IMR-90 (cell line): ENCODE measurements around the gene CASKIN1. TPM values are rescaled to one million over a fixed set of nuclear protein-coding genes. Genes with fewer than 3 reads are reported as not detected.

Experiments used
- ATAC-seq: fragments of 200-7000 bp; cut with Tn5 transposase; 2 replicates; pipeline ENCODE4 v1.9.1; 2020; ENCODE audit warnings: low read depth, mild to moderate bottlenecking, moderate library complexity
- BruUV-seq: library from RNA; stranded (reverse); fragments of 400-500 nt; replicated peaks from 2 replicates; lab custom pipeline; 2021; lab: Mats Ljungman, UMichigan
- CTCF ChIA-PET: fragments of 300-600 bp; formaldehyde crosslinking; extraction: SDS; loops from one replicate; lab custom pipeline; 2021; ENCODE audit warnings: antibody characterized with exemption; lab: Yijun Ruan, JAX
- POLR2A ChIA-PET: fragments of 300-600 bp; sonication (Branson Sonifier 250); formaldehyde crosslinking; loops from one replicate; lab custom pipeline; 2022; ENCODE audit warnings: antibody characterized with exemption; ENCODE audit not compliant: unreplicated experiment; lab: Charles Lee
- DNase-seq: peaks from one replicate; pipeline ENCODE4 v3.0.0; 2013
- H2AFZ ChIP-seq: replicated peaks from 2 replicates; pipeline ENCODE3; 2013; ENCODE audit warnings: low read length, mild to moderate bottlenecking; ENCODE audit not compliant: poor library complexity
- H2AK5ac ChIP-seq: 2 replicates; pipeline ENCODE4 v1.6.1; 2013; ENCODE audit warnings: low read depth, low read length, inconsistent platforms
- H2AK9ac ChIP-seq: replicated peaks from 2 replicates; pipeline ENCODE3; 2013; ENCODE audit warnings: mild to moderate bottlenecking, low read depth, low read length, moderate library complexity; ENCODE audit not compliant: poor library complexity
- H2BK120ac ChIP-seq: 2 replicates; pipeline ENCODE4 v1.6.1; 2013; ENCODE audit warnings: low read depth, low read length, inconsistent platforms
- H2BK15ac ChIP-seq: 3 replicates; pipeline ENCODE4 v1.6.1; 2013; ENCODE audit warnings: low read depth, low read length, inconsistent platforms
- H2BK20ac ChIP-seq: 2 replicates; pipeline ENCODE4 v1.6.1; 2013; ENCODE audit warnings: low read depth, mild to moderate bottlenecking, inconsistent platforms, low read length, moderate library complexity
- H2BK5ac ChIP-seq: 2 replicates; pipeline ENCODE4 v1.6.1; 2013; ENCODE audit warnings: mild to moderate bottlenecking, low read depth, low read length, inconsistent platforms; ENCODE audit not compliant: poor library complexity, severe bottlenecking
- H3K14ac ChIP-seq: replicated peaks from 2 replicates; pipeline ENCODE4 v1.6.1; 2013; ENCODE audit warnings: low read depth, low read length, inconsistent platforms
- H3K18ac ChIP-seq: 2 replicates; pipeline ENCODE4 v1.6.1; 2013; ENCODE audit warnings: low read depth, low read length, control low read depth
- H3K23ac ChIP-seq: 2 replicates; pipeline ENCODE4 v1.6.1; 2013; ENCODE audit warnings: low read depth, low read length, inconsistent platforms
- H3K27ac ChIP-seq: 2 replicates; pipeline ENCODE4 v1.5.1; 2013; ENCODE audit warnings: mild to moderate bottlenecking, control low read depth, low read length; ENCODE audit not compliant: insufficient read depth
- H3K27me3 ChIP-seq: 2 replicates; pipeline ENCODE4 v1.6.1; 2013; ENCODE audit warnings: low read length; ENCODE audit not compliant: control insufficient read depth, insufficient read depth
- H3K36me3 ChIP-seq: 2 replicates; pipeline ENCODE4 v1.6.1; 2013; ENCODE audit warnings: low read length, mixed read lengths; ENCODE audit not compliant: control insufficient read depth, insufficient read depth
- H3K4ac ChIP-seq: 2 replicates; pipeline ENCODE4 v1.6.1; 2013; ENCODE audit warnings: low read depth, low read length, inconsistent platforms
- H3K4me1 ChIP-seq: 2 replicates; pipeline ENCODE4 v1.6.1; 2013; ENCODE audit warnings: low read length, mixed read lengths; ENCODE audit not compliant: control insufficient read depth, insufficient read depth
- H3K4me2 ChIP-seq: 2 replicates; pipeline ENCODE4 v1.6.1; 2013; ENCODE audit warnings: low read depth, mild to moderate bottlenecking, control low read depth, low read length, moderate library complexity
- H3K4me3 ChIP-seq: 2 replicates; pipeline ENCODE4 v1.5.1; 2013; ENCODE audit warnings: low read depth, mild to moderate bottlenecking, control low read depth, low read length, moderate library complexity; ENCODE audit not compliant: insufficient read depth
- H3K56ac ChIP-seq: 2 replicates; pipeline ENCODE4 v1.6.1; 2013; ENCODE audit warnings: low read length, inconsistent platforms; ENCODE audit not compliant: insufficient read depth; ENCODE audit errors: extremely low read depth
- H3K79me1 ChIP-seq, 2 experiments: 2 replicates each; pipeline ENCODE4 v1.6.1; 2013; ENCODE audit warnings: low read length in 2 of 2, inconsistent platforms in 1 of 2, low read depth in 1 of 2
- H3K9ac ChIP-seq: 2 replicates; pipeline ENCODE4 v1.6.1; 2013; ENCODE audit warnings: low read depth, low read length, control low read depth
- H3K9me1 ChIP-seq: 2 replicates; pipeline ENCODE4 v1.6.1; 2013; ENCODE audit warnings: low read length, inconsistent platforms; ENCODE audit not compliant: insufficient read depth
- H3K9me3 ChIP-seq: 2 replicates; pipeline ENCODE4 v1.6.1; 2013; ENCODE audit warnings: low read length; ENCODE audit not compliant: control insufficient read depth, insufficient read depth
- H4K20me1 ChIP-seq: 2 replicates; pipeline ENCODE4 v1.6.1; 2013; ENCODE audit warnings: low read length, inconsistent platforms; ENCODE audit not compliant: insufficient read depth
- H4K5ac ChIP-seq: 2 replicates; pipeline ENCODE4 v1.6.1; 2013; ENCODE audit warnings: mild to moderate bottlenecking, low read depth, low read length, control low read depth
- H4K8ac ChIP-seq, 2 experiments: 2 replicates each; pipeline ENCODE4 v1.6.1; 2013; ENCODE audit warnings: low read depth in 2 of 2, low read length in 2 of 2, control low read depth in 1 of 2, inconsistent platforms in 1 of 2
- H4K91ac ChIP-seq: 2 replicates; pipeline ENCODE4 v1.6.1; 2013; ENCODE audit warnings: low read depth, low read length, inconsistent platforms; ENCODE audit not compliant: insufficient read depth
- CHD1 ChIP-seq: IDR thresholded peaks from 2 replicates; pipeline ENCODE4 v1.6.1; 2012; ENCODE audit warnings: low read depth, low read length, improper control_type of control experiment
- FOS ChIP-seq: fragments of 150-350 bp; IDR thresholded peaks from 2 replicates; pipeline ENCODE4 v1.6.1; 2016; ENCODE audit warnings: low read depth, low read length
- MAFK ChIP-seq: IDR thresholded peaks from 2 replicates; pipeline ENCODE4 v1.6.1; 2012; ENCODE audit warnings: low read depth, low read length, improper control_type of control experiment
- NFE2L2 ChIP-seq: fragments of 150-350 bp; IDR thresholded peaks from 2 replicates; pipeline ENCODE4 v1.6.1; 2016; ENCODE audit warnings: low read depth, mild to moderate bottlenecking, low read length
- RAD21 ChIP-seq: IDR thresholded peaks from 2 replicates; pipeline ENCODE4 v1.6.1; 2012; ENCODE audit warnings: low read length, improper control_type of control experiment
- RCOR1 ChIP-seq: IDR thresholded peaks from 2 replicates; pipeline ENCODE4 v1.6.1; 2012; ENCODE audit warnings: mild to moderate bottlenecking, low read length, improper control_type of control experiment; ENCODE audit not compliant: insufficient replicate concordance
- USF2 ChIP-seq: fragments of 150-350 bp; IDR thresholded peaks from 2 replicates; pipeline ENCODE4 v1.6.1; 2017; ENCODE audit warnings: mild to moderate bottlenecking, antibody characterized with exemption, low read length, low read depth
- WGBS, 2 experiments: methylation state at CpG; one replicate each; pipeline versions ENCODE4 v1.1.5 to v1.1.7; 2013; ENCODE audit warnings: missing lambda C conversion rate in 2 of 2; ENCODE audit not compliant: insufficient read length in 1 of 2; ENCODE audit errors: extremely low coverage in 2 of 2; 5-methylcytosine and 5-hydroxymethylcytosine counted together
- dilution Hi-C: fragments of 300-500 bp; cut with HindIII; formaldehyde crosslinking; loops from one replicate; pipeline ENCODE4 v1.14.3; 2018; ENCODE audit warnings: low sequenced_read_pairs; ENCODE audit not compliant: unreplicated experiment
- in situ Hi-C: fragments of 300-500 bp; cut with MboI; formaldehyde crosslinking; loops from 3 replicates; pipeline ENCODE4 v1.14.3; 2019; ENCODE audit warnings: low sequenced_read_pairs, inconsistent platforms, mixed read lengths
- intact Hi-C: fragments of 100-400 bp; cut with micrococcal nuclease; formaldehyde crosslinking; loops from 2 replicates; pipeline ENCODE4 v1.10.0; 2022
- polyA plus RNA-seq, 3 experiments: library from polyadenylated mRNA; depleted of rRNA; stranded (reverse); fragments of >200 nt; gene quantifications; 2 replicates each; pipeline ENCODE4 v1.2.3, GENCODE V29; 2012; ENCODE audit warnings: low replicate concordance in 1 of 3
- total RNA-seq: library from RNA; depleted of rRNA; stranded (reverse); fragments of >200 nt; gene quantifications from 2 replicates; pipeline ENCODE4 v1.2.3, GENCODE V29; 2012
- TF ChIP-seq, protein P1 (sequence below): conservative IDR thresholded peaks from 2 replicates; pipeline ENCODE4 v1.5.1; 2012; ENCODE audit warnings: mild to moderate bottlenecking, low read depth, low read length, improper control_type of control experiment
- TF ChIP-seq, protein P2 (sequence below): fragments of 150-350 bp; IDR thresholded peaks from 2 replicates; pipeline ENCODE4 v1.6.1; 2016; ENCODE audit warnings: low read depth, mild to moderate bottlenecking, low read length, moderate library complexity, borderline replicate concordance

CASKIN1 gene
- total and polyA plus RNA-seq, 2 of the 4 experiments (the other 2 are of a cell fraction) = 0.05 TPM; not detected in 1

DNA sequence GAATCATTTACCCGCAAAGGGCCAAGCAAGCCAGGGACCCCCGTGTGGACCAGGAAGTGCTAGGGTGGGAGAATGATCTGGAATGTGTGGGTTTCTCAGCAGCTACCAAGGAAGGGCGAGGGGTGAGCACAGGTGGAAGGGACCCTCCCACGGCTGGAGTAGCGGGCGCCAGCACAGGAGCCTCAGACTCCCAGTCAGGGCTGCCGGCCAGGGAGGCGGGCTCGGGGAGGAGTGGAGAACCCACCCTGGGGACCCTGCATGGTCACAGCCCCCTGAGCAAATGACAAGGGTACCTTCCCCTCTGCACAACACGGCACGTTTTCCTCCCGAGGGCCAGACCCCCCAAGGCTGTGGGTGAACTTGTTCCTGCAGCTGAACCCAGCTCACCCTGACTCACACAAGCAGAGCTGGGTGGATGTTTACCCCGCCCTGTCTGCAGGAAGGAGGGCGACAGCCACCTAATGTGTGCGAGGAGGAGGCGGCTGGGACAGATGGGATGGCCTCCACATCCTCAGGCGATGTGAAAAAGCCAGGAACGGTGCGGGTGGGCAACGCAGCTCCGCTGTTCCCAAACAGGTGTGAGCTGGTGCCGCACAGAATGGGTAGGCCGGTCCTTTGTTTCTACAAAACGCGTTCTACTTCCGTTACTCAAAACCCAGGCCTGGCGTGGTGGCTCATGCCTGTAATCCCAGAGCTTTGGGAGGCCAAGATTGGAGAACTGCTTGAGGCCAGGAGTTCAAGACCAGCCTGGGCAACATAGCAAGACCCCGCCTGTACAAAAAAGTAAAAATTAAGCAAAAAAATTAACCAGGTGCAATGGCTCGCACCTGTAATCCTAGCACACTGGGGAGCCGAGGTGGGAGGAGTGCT is 48.8 kb upstream of the CASKIN1 start:
- H3K4me1 ChIP-seq = 0 out of 2 replicates have a peak, but pooled peaks cover under 1% of the 10 kb centered on the region
- H3K56ac ChIP-seq = no peak overlapping the region
- peaks cover 17 to 35% of the 10 kb centered on the region in 2 experiments for H3K79me1 ChIP-seq
- no peak overlapping the region for H3K4me3 ChIP-seq
- no peak overlapping the region for H2BK15ac ChIP-seq
- no TSS peak for BruUV-seq
- H2BK5ac ChIP-seq = no peak overlapping the region
- ChIA-PET POLR2A (no interaction called here), CTCF (no interaction called here)
- 0 out of 2 replicates have a peak, but pooled peaks cover 2% of the 10 kb centered on the region for H3K9me1 ChIP-seq
- no peaks in the 10 kb centered on the region for H3K27me3 ChIP-seq
- peaks cover 46% of the 10 kb centered on the region for H3K36me3 ChIP-seq
- H3K18ac ChIP-seq = no peak overlapping the region
- DNase-seq = no peak
- H3K23ac ChIP-seq = no peak overlapping the region
- H4K91ac ChIP-seq = no peak overlapping the region
- no peak for ATAC-seq
- no peaks in the 10 kb centered on the region for H3K9me3 ChIP-seq
- in situ Hi-C loops (no loop called here), intact Hi-C loops (no loop called here), dilution Hi-C loops (no loop called here)
- no peak overlapping the region for H2AK5ac ChIP-seq
- H4K20me1 ChIP-seq = no peaks in the 10 kb centered on the region; the same call in 1 of the 2 replicates
- H4K8ac ChIP-seq = no peak overlapping the region
- no peak for TF ChIP-seq USF2
- no peak for TF ChIP-seq RCOR1
- TF ChIP-seq RAD21 = no peak
- no peak for TF ChIP-seq CHD1
- TF ChIP-seq, protein P1, sequence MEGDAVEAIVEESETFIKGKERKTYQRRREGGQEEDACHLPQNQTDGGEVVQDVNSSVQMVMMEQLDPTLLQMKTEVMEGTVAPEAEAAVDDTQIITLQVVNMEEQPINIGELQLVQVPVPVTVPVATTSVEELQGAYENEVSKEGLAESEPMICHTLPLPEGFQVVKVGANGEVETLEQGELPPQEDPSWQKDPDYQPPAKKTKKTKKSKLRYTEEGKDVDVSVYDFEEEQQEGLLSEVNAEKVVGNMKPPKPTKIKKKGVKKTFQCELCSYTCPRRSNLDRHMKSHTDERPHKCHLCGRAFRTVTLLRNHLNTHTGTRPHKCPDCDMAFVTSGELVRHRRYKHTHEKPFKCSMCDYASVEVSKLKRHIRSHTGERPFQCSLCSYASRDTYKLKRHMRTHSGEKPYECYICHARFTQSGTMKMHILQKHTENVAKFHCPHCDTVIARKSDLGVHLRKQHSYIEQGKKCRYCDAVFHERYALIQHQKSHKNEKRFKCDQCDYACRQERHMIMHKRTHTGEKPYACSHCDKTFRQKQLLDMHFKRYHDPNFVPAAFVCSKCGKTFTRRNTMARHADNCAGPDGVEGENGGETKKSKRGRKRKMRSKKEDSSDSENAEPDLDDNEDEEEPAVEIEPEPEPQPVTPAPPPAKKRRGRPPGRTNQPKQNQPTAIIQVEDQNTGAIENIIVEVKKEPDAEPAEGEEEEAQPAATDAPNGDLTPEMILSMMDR = no peak
- TF ChIP-seq, protein P2, sequence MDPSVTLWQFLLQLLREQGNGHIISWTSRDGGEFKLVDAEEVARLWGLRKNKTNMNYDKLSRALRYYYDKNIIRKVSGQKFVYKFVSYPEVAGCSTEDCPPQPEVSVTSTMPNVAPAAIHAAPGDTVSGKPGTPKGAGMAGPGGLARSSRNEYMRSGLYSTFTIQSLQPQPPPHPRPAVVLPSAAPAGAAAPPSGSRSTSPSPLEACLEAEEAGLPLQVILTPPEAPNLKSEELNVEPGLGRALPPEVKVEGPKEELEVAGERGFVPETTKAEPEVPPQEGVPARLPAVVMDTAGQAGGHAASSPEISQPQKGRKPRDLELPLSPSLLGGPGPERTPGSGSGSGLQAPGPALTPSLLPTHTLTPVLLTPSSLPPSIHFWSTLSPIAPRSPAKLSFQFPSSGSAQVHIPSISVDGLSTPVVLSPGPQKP = no peak
- TF ChIP-seq MAFK = no peak
- no peak for TF ChIP-seq FOS
- no peak for TF ChIP-seq NFE2L2
- H3K27ac ChIP-seq = no peak overlapping the region
- H3K4me2 ChIP-seq = no peak overlapping the region
- 98% methylated on average over 13 of the region's 30 CpGs; no CpG with 5 or more reads in 1 of the 2 experiments for WGBS, 2 experiments
- H3K14ac ChIP-seq = no peak overlapping the region
- no peak overlapping the region for H2BK20ac ChIP-seq
- no peak overlapping the region for H2BK120ac ChIP-seq
- H4K5ac ChIP-seq = no peak overlapping the region
- H2AFZ ChIP-seq = no peak overlapping the region
- no peak overlapping the region for H2AK9ac ChIP-seq
- no peak overlapping the region for H3K9ac ChIP-seq
- H3K4ac ChIP-seq = no peak overlapping the region
